Activated T-cell treated with anti-CD3 and anti-CD28 coated beads for 4 hours (primary cell): ENCODE data around the gene ADAMTS16.

Source experiments
- DNase-seq: peaks from one replicate; pipeline ENCODE4 v3.0.0-alpha.2; 2020

The ADAMTS16 gene

DNA sequence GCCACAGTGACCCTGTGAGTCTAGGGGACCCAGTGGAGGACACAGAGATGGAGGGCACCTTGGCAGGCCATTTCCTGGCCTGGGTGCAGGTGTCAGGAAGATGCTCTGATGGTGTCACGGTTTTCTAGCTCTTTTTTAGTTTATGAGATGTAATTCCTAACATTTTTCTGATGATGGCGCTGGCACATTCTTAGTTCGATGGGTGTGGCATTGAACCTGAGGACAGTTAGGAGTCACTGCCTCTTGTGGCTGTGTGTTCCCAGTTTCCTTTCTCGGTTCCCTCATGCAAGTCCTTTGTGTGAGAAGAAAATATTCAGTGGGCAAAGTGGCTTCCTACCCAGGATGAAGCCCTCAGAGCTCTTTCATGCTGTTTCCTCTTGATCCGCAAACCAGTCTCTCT lies 152.9 kb downstream of the ADAMTS16 start:
- DNase-seq = no peak

DNA sequence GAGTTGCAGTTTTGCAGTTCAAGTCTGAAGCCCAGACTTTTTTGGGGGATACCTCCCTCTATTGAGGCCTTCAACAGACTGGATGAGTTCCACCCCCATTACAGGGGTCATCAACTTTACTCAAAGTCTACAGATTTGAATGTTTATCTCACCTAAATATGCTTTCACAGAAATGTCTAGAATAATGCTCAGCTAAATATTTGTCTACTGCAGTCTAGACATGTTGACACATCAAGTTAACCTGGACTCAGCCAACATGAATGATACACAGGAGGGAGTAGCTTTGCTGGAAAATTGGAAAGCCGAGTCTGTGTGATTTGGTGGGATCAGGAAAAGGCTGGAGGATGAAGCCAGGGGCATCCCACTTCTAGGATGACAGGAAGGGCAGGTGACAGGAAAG lies 154.3 kb downstream of the ADAMTS16 start:
- no peak for DNase-seq

DNA sequence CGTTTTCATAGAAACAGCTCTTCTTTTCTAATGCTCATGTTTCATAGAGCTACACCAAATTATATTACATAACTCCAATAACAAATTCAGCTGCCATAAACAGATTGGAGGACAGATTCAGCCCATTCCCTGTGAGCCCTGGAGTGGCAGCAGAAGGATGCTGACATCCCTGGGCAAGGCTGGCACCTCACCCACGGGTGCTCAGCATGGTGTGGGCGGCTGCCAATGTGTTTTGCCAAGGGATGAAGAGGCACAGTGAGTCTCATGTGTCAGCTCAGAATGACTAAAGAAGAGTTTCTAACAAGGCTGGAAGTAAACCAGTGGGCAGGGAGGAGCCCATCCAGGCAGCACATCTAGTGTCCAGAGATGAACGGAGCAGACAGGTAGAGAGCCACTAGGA lies 155.2 kb downstream of the ADAMTS16 start:
- no peak for DNase-seq

DNA sequence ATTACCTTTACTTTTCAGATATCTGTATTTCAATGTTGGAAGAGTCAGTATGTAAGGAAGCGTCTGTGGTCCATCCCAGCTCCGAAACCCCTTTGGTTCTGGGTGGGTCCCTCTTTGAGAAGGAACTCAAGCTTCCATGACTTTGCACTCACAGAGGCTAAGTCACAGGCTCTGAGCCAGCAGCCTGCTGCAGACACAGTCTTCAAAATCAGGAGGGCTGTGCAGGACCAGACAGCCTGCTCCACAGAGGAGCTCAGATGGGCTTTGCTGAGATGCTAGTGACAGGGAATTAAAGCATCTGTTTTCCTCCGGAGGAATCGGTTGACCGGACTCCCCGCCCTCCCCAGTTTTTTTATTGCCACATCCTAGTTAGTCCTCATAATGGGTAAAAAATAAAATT lies 155.9 kb downstream of the ADAMTS16 start:
- no peak for DNase-seq

DNA sequence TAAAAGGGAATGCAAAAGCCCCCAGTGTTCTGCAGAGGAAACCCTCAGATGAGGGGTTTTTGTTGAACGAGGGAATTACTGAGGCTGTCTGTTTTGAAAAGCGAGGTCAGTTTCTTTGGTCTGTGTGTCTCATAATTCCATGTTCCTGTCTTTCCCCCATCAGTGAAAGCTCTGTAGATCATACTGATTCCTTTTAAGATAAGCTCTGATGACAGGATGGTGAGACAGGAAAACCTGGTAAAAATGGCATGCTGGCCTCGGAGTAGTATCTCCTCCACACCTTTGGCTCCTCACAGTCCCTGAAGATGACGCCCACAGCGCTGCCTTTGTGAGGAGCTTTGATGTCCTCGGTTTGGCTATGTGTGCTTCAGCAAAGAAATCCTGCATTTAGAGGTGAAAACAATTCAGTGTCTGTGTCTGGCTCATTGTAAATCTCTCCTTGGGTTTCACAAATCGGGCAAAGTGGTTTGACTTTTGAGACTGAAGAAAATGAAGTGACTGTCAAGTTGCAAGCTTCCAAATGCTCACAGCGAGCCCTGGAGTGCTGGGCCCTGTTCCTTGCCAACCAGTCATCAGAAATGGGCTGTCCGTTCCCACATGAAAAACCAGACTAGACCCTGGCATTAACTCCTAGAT lies 157.4 kb downstream of the ADAMTS16 start:
- DNase-seq = no peak

DNA sequence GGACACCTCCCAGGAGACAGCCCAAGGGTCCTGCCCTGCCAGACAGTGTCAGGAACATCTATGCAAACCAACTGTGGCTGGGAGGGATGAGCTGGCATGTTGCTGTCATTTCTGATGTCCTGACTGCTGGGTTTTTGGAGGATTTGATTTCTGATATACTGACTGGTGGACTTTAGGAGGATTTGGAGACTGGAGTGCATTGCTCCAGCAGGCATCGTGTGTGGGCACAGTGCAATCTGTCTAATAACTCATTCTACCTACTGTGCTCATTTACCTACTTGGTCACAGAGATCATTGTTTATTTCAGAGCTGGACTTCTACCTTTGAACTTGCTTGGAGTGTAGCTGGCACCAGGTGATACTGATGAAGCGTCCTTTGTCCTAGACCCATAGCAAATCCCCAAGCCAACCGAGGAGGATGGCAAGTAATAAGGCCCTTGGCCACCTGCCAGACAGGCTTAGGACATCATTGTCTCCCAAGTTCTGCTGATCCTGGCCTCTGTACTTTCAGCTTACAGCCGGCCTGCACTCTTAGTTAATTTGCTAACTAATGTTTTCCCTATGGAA lies 158.0 kb downstream of the ADAMTS16 start:
- DNase-seq = no peak

DNA sequence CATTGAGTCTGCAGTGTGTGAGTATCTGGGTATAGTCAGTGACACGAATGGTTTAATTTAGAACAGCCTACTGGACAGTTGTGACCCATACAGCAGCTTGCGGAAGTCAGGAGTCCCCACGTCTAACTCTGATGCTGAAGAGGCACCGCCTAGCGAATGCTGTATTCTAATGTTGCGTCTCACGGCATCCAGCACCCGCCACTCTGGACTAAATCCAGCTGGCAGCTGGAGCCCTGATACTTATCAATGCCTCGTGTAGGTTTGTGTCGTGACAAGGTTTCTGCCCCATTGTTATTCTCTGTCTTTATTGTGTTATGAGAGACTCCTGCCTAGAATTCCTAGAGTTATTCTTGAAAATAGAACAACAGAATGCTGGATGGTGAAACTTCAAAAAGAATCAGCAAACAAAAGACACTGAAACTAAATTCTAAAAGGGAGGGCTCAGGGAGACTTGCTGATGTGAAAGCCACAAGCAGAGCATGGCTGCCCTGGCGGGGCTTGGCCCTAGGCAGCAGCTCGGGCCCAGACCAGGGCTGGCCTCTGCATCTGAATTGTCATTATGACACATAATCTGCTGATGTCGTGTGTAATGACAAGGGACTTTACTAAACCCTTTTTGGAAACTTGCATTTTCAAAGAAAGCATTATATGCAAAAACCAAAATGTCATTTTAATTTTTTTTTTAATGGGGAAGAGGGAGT lies 158.9 kb downstream of the ADAMTS16 start:
- DNase-seq = no peak

DNA sequence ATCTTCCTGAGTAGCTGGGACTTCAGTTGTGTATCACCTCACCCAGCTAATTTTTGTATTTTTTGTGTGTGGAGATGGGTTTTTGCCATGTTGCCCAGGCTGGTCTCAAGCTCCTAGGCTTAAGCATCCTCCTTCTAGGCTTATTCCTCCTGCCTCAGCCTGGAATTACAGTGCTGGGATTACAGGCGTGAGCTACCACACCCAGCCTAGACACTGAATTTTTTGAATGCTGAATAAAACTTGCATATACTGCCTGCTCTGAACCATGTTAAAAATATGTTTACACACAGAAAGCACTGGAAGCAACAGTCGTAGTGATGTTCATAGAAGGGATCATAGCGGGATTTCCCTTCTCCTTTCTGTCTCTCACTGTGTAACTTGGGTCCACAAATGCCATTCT lies 161.0 kb downstream of the ADAMTS16 start:
- no peak for DNase-seq

DNA sequence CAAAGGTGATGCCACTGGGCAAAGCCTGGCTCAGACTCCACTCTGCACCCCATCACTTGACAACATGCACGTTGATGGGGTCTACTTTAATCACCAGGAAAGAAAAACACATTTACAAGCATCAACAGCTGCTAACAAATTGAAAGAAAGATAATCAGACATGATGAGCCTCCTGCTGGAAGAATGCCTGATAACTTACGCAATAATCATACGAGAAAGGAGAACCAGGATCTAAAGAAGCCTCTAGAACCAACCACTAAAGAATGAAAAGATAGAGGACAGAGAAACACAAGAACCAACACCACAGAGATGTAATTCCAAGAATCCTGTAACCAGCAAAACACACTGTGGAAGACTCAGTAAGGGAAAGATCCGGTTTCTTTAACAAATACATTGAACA lies 162.1 kb downstream of the ADAMTS16 start:
- no peak for DNase-seq

DNA sequence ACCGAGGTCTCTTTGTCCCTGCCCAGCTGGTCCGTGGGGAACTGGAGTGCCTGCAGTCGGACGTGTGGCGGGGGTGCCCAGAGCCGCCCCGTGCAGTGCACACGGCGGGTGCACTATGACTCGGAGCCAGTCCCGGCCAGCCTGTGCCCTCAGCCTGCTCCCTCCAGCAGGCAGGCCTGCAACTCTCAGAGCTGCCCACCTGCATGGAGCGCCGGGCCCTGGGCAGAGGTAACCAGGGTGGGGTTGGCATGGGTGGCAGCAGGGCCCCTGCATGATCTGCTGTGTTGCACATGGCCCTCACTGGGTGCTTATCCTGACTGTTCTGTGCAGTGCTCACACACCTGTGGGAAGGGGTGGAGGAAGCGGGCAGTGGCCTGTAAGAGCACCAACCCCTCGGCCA lies 163.1 kb downstream of the ADAMTS16 start:
- DNase-seq = no peak

DNA sequence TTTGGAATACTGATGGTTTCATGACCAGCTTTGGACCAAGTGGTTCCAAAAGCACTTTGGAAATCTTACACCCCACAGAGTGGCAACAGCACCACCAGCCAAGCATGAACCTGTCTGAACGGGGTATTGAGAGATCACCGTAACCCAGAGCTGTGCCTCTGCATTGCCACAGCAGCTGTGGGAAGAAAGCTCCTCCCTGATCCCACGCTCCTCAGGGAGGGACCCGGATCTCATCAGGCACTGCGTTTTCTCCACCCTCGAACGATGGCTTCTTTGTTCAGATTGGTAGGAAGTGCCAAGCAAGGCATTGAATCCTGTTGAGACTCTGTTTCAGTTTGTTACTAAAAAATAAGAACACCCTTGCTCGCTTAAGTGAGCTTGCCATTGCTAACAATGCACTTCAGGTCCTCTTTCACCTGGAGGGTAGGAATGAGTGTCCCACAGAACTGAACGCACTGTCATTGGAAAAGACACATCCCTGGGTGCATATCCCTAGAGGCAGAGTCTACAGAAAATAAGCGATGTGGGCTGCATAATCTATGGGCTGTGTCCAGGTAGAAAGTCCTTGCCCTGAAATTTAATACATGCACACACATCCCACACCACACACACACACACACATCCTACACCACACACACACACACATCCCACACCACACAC lies 164.4 kb downstream of the ADAMTS16 start:
- no peak for DNase-seq

DNA sequence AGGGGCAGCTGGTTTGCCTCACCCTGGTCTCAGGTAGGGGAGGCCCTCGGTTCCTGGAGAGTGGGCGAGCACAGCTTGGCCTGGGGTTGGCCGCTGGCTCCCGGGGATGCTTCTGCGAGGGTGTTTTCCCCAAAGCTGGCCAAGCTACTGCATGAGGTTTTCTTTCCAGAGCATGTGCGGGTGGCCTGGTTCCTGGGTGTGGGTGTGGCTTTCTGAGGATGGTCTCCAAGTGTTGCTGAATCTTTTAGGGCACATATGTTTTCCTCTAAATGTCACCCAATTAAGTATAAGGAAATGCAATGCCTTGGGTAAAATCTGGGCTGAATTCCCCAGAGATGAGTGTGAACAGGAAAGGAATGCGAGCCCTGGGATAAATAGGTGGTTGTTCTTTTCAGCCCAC lies 166.6 kb downstream of the ADAMTS16 start:
- DNase-seq = no peak

DNA sequence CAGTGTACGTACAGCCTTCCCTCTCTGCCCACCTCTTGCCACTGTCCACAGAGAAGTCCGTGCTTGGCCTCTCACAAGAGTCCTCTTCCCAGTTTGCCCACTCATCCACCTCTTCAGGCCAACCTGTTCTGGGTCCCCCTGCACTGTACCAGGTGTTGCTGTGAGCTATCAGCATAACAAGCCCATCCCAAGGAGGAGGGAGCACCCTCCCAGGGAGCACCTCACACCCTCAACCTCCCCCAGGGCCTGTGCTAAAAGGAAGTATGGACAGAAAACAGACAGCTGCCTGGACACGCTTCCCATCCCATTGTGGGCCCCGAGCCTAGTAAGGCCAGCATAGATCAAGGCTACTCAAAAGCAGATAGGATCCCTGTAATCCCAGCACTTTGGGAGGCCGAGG lies 168.2 kb downstream of the ADAMTS16 start:
- no peak for DNase-seq

DNA sequence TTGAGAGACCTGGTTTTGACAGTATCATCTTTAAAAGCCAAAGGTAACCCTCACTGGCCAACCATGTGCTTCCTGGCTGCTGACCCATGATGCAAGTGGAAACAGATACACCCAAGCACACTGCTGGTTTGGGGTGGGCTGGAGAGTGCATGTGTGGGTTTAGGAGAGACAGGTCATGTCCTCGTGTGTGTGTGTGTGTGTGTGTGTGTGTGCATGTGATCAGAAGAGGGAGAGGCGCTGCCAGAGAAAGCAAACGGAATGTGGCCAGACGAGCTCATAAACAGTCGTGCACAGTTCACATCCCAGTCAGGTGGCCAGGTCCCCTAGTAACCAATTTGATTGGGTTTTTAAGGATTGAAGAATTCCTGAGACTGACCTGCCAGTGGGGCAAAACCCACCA lies 169.5 kb downstream of the ADAMTS16 start:
- no peak for DNase-seq

DNA sequence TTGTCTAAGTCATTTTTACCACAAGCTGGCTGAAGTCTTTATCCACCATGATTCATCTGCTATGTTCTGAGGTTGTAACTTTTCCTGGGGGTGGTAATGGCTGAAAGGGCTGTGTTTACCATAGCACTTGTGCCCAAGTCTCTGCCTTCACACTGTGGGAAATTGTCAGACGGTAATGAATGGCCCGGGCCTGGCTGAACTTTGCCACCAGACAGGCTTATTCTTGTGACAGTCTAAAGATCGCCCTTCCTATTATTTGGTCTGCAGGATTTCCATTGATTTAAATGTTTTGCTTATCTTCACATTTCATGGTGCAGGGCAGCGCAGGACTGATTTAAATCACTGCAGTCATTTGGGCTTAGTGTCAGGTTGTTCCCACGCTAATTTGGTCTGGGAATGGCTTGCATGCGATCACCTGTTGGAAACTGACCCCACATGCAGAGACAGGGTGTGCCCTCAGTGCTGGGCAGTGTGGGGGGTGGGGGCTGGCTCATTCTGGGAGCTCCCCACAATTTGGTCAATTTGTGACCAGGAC lies 173.0 kb downstream of the ADAMTS16 start:
- no peak for DNase-seq

DNA sequence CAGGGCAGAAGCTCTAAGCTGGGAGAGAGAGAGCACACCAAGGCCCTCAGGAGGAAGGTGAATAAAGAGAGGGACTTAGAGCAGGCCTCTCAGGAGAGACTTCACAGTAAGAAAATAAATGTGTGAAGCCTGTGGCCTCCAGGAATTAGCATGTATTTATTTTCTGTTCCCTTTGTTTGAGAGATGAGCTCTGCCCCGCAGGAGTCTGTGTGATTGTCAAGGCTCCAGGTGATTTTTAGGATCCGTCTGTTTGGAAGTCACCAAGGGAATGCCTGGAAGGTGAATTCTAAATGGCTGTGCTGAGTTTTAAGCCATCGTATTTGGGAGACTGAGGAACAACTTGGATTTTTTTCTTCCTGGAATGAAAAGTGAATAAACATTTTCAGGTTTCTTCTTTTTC lies 174.0 kb downstream of the ADAMTS16 start:
- DNase-seq = no peak

DNA sequence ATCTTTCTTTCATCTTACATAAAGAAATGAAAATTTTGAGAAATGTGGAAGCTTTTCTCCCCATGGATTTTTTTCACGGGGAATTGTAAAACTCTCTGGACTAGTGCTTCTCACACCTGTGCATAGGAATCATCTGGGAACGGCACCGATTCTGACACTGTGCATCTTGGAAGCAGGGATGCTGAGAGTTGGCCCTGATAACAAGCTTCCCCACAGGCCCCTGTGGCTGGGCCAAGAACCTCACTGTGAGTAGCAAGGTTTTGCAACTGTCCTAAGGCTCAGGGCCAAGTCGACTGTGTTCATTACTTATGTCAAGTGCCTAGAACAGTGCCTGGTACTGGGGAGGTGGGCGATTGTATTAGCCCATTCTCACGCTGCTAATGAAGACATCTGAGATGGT lies 174.5 kb downstream of the ADAMTS16 start:
- DNase-seq = no peak

DNA sequence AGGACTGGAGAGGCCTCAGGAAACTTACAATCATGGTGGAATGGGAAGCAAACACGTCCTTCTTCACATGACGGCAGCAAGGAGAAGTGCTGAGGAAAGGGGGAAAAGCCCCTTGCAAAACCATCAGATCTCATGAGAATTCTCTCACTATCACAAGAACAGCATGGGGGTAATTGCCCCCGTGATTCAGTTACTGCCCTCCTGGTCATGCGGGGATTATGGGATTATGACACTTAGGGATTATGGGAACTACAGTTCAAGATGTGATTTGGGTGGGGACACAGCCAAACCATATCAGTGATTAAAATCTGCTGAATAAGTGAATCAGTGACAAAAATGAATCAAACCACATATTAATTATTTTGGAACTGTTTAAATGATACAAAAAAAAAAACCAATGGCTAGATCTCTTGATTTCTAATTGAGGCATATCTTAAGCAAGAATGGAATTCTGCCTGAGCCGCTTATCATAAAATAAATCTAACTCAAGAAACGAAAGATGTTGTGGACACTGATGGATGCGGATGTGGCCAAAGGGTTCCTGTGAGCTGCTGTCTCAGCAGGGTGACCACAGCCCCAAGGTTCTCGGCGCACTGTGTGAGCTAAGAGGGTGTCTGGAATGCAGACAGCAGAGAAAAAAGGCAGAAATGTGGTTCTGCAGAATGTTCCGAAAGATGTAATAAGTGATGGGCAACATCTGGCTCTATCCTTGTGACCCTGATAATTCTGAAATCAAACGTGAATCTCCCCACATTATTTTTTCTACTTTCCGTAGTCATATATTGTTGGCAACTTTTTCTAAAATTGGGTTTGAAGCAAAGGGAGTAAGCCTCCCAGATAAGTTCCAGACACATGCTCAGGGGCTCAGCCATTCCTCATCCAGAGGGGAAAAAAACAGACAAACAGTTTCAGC lies 175.2 kb downstream of the ADAMTS16 start:
- DNase-seq = no peak

DNA sequence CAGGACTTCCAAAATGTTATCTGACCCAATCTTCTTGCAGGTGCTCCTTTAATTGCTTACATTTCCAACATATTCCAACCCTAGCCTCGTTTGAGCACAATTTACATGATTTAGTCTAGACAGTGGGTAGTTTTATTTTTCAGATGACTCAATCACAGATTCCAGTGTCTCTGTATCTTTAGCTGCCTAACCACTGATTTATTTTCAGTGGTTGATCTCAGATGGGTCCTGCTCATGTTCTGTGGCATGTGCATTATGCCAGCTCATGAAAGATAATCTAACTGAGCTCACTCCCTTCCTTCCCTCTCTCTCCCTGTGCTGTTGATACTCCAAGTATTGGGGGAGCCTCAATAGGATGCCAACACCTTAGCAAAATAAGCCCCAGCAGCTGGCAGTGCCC lies 176.2 kb downstream of the ADAMTS16 start:
- no peak for DNase-seq

DNA sequence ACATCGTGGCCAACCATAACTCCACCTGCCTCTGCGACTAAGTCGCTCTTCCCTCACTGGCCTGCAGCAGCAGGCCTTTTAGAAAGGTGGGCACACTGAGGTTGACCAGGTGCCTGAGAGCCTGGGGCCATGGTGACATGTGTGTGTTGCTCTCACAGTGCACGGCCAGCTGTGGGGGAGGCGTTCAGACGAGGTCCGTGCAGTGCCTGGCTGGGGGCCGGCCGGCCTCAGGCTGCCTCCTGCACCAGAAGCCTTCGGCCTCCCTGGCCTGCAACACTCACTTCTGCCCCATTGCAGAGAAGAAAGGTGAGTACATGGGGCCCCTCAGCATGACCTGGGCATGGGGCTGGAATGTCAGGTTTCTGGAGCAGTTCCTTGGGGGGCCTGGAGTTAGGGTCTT lies 177.8 kb downstream of the ADAMTS16 start:
- DNase-seq = no peak

DNA sequence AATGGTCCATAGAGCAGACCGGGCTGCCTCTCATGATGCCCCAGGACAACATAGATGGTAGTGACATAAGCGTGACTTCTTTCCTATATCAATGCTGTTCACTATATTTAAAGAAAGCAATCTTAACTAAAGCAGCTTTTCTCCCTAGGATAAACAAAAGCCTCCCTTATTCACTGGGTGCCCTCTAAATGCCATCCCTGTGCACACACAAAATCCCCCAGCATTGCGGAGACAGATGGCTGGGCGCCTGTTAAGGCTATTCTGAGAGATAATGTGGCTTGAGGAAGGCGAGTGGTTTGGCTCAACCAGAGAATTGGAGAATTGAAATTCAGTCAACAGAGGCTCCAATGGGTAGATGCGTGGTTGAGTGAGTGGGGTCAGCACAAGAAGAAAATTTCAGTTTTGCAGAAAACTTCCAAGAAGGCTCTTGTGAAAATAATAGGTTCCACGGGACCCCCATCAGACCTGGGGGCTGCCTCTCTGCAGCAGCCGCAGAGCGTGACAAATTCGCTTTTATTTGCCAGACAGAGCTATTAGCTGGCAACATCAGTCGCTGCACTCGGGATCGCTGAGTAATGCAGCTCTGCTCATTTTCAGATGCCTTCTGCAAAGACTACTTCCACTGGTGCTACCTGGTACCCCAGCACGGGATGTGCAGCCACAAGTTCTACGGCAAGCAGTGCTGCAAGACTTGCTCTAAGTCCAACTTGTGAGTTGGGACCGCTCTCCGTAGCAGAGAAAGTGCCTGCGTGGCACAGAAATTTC lies 178.5 kb downstream of the ADAMTS16 start:
- DNase-seq = no peak
